Spleen (tissue), 7 donors: ENCODE measurements around the gene BIRC6.

ENCODE experiments used
- CTCF ChIP-seq, 11 experiments: fragments of 200-600 bp in 7 of 11; fragments of 450-650 bp in 4 of 11; sonication (generic) in 4 of 11; IDR thresholded peaks in 8 of 11; conservative IDR thresholded peaks in 3 of 11; 1 replicate in 7 of 11; 2 replicates in 4 of 11; pipeline versions ENCODE4 v1.4.0 to v1.8.0; 2016 to 2021; ENCODE audit warnings: antibody characterized with exemption in 11 of 11, inconsistent platforms in 4 of 11, mild to moderate bottlenecking in 1 of 11
- POLR2A ChIP-seq, 3 donors: fragments of 450-650 bp; IDR thresholded peaks; one replicate each; pipeline ENCODE4 v1.5.1; 2017; ENCODE audit warnings: antibody characterized with exemption in 3 of 3, mild to moderate bottlenecking in 1 of 3
- POLR2AphosphoS5 ChIP-seq, 3 donors: sonication (generic); formaldehyde crosslinking; IDR thresholded peaks; one replicate each; pipeline ENCODE4 v1.5.1; 2017; ENCODE audit warnings: antibody characterized with exemption in 3 of 3
- donor health status: DM: no; HTN: no; CAD: no; lungs with moderate emphysema.
- donor health status: DM: no; HTN: no; CAD: no.
- donor health status: DM: no; HTN: no; CAD: no.

DNA sequence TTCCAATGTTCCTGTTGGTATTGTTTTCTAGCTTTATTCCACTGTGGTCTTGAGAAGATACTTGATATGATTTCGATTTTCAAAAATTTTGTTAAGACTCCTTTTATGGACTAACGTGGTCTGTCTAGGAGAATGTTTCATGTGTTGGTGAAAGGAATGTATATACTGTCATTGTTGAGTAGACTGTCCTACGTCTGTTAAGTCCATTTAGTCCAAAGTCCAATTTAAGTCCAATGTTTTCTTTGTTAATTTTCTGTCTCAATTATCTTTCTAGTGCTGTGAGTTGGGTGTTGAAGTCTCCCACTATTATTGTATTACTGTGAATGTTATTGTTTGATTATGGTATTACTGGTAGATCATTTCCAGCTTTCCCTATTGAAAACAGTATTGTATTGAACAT is 215.2 kb downstream of the BIRC6 start:
- TF ChIP-seq CTCF (IDR thresholded peaks at IDR 0.05 in 8 of 11, conservative IDR thresholded peaks at IDR 0.05 in 3 of 11) (no peak), POLR2A (IDR thresholded peaks at IDR 0.05) (no peak), POLR2AphosphoS5 (IDR thresholded peaks at IDR 0.05) (no peak)
